ENCODE results near the gene EFNA5.

EFNA5 gene

GRCh38 chr5:107639990-107640389 lies 30.7 kb downstream of the EFNA5 start:
- no peak for DNase-seq (ENCODE audit: low read depth)

GRCh38 chr5:107636555-107636954 lies 34.2 kb downstream of the EFNA5 start:
- no peak for DNase-seq (ENCODE audit: low read depth)

DNA sequence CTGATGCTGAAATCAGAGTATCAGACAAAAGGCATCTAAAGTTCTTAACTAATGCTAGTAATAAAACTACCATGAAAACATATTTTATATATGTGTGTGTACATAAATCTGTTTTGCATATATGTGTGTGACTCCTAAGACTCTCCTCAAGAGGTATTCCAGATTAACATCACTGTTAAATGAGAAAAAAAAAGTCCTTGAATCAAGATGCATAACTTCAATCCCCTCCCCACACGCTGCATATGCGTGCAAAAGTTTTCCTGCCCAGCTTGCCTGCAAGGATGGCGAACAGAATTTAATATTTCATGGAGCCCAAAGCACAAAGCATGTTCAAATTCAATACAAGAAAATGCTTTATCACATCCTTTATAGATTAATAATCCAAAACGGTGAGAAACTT lies 34.7 kb downstream of the EFNA5 start:
- DNase-seq (ENCODE audit: low read depth): no peak

DNA sequence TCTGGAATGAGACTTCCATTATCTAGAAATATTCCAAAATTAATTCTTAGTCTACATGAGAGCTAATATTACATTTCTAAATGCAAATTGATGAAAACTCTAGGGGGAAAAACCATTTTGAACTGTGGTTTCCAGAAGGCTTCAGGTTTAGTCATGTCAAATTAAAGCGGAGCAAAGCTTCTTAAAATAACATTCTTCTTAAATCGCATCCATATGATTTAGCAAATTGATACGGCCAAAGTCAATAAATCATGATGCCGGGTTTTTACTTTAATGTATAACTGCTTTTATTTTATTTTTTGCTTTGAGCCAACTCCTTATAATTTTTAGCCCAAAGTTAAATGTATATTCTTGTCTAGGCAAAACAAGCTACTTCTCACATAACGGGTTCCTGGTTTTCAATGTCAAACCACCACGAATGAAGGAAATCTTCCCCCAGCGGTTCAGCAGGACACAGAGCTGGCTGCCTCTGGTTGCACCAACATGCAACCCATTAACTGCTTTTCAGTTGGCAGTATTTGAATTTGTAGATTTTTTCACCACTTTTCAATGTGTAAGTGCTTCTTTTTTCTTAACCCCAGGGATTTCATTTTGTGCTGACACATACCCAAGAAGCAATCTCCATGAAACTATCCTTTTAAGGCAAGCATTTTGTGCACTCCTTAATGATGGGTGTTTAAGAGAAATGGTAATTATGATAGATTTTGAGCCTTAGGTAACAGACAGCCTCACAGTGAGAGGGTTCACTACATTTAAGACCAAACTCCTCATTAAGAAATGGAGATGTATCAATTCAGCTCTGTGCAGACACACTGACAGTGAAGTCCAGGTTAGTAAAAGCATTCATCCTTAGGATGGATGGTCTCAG lies 35.5 kb downstream of the EFNA5 start:
- DNase-seq (ENCODE audit: low read depth): no peak

- DNase-seq (ENCODE audit: low read depth): no peak
Measured at GRCh38 chr5:107633171-107633901, 37.4 kb downstream of the EFNA5 start.

GRCh38 chr5:107631805-107632362 lies 38.9 kb downstream of the EFNA5 start:
- no peak for DNase-seq (ENCODE audit: low read depth)

- DNase-seq (ENCODE audit: low read depth): no peak
Measured at GRCh38 chr5:107630184-107630583, 40.6 kb downstream of the EFNA5 start.

GRCh38 chr5:107624235-107624634 lies 46.5 kb downstream of the EFNA5 start:
- no peak for DNase-seq (ENCODE audit: low read depth)

DNA sequence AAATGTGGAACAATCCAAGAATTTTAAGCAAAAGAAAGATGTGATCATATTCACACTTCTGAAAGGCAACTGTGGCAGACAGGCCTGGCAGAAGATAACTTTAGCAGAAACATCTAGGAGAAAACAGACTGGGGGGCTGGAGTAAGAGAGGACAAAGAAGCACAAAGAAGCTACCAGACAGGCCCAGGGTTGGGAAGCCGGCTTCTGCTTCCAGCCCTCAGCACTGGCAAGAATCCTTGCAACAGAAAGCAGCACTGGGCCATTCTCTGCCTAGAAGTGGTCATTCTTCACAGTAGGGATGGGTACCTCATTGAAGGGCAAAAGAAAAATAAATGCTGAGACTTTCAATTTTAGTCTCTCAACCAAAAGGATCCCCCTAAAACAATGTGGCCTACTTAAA lies 49.6 kb downstream of the EFNA5 start:
- no peak for DNase-seq (ENCODE audit: low read depth)

DNA sequence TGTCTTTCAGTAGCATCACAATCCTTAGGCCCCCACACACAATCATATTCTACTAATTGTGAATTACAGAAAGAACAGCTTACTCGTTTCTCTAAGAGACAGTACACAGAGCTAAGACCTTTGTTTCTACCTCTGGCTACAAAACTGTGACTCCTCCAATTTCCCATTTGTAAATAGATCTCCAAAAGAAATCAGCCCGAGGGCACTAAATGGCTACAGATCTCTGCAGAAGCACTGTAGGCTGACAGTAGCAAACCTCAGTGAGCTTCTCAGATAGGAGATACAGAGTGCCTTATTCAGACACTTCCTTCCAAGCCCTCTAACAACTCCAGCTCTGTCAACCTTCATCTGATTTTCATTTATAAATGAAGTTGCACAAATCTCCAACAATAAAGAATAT lies 51.0 kb downstream of the EFNA5 start:
- no peak for DNase-seq (ENCODE audit: low read depth)

DNA sequence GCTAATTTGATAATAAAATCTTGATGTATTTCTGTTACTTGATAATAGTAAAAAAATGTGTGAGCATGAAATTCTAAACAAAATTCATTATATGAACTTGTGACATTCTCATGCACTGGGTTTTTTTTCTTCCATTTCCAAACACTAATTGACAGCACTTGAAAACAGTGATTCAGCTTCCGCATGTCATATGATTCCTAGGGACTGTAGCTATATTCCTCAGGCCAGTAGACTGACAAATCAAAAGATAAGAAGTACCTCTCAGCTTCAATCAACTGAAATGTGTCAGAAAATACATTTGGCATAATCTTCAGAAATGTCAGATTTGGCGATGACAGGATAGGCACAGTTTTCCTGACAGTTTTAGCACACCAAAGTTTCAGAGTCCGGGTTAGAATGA lies 52.5 kb downstream of the EFNA5 start:
- DNase-seq (ENCODE audit: low read depth): no peak

DNA sequence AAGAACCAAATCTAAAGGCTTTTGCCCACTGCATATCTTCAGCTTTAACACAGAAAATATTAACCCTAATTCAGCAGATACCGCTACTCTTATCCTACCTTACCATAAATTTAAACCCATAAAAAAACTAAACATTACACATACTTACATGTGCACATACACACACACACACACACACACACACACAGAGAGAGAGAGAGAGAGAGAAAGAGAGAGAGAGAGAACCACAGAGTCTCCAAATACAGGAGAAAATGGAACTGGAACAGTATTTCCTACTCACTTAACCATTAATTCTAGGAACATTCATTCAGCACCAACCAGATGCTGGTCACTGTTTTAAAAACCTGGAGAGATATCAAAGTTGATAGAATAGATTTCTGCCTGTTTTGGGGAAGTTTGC lies 53.7 kb downstream of the EFNA5 start:
- DNase-seq (ENCODE audit: low read depth): no peak

- no peak for DNase-seq (ENCODE audit: low read depth)
Measured at GRCh38 chr5:107616213-107616612, 54.5 kb downstream of the EFNA5 start.

- no peak for DNase-seq (ENCODE audit: low read depth)
Measured at GRCh38 chr5:107615299-107615817, 55.4 kb downstream of the EFNA5 start.

GRCh38 chr5:107612541-107612940 lies 58.2 kb downstream of the EFNA5 start:
- DNase-seq (ENCODE audit: low read depth): no peak

- no peak for DNase-seq (ENCODE audit: low read depth)
Measured at GRCh38 chr5:107610798-107611197, 59.9 kb downstream of the EFNA5 start.

DNA sequence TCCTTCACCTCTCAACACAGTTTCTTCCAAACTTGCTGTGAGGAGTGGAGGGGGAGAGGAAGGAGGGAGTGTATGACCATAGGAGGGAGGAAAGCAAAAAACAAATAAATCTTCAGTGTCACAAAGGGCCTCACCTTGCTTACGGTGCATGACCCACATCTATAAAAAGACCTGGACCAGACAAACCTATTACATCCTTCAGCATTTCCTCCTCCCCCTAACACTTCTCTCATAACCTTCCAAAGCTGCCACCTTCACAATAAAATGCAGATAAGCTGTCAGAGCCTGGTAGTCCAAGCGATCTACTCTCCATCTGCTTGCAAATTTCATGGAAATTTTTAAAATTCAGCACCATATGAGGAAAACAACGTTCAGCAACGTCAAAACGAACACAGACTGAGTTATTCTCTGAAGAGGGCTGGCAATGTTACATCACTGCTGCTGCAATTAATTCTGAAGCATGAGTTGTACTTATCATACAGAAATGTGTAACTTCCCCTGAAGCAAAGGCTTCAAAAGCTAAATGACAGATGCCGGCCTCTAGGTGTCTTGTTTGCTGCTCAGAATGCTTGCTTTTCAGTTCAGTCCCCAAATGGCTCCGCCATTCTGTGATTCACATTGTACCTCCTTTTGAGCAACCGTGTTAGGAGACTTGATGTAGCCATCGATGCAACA lies 62.9 kb downstream of the EFNA5 start:
- DNase-seq (ENCODE audit: low read depth): no peak

DNA sequence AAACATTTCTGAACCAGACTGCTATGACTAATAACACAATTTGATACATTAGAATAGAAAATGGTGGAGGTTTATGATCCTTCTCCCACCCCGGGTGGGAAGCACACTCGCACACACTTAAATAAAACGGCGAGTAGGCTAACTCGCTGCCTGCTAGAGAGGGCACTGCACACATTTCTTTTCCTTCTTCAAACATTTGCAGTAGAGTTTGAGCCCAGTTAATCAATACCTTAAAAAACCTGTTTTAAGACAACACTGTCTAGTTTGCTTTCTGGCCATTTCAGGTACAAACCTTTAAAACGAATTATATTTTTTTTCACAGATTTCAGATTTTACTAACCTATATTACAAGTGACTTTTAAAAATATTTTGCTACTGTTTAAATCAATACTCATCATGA lies 63.5 kb downstream of the EFNA5 start:
- DNase-seq (ENCODE audit: low read depth): no peak

- DNase-seq (ENCODE audit: low read depth): no peak
Measured at GRCh38 chr5:107605596-107606125, 65.1 kb downstream of the EFNA5 start.

DNA sequence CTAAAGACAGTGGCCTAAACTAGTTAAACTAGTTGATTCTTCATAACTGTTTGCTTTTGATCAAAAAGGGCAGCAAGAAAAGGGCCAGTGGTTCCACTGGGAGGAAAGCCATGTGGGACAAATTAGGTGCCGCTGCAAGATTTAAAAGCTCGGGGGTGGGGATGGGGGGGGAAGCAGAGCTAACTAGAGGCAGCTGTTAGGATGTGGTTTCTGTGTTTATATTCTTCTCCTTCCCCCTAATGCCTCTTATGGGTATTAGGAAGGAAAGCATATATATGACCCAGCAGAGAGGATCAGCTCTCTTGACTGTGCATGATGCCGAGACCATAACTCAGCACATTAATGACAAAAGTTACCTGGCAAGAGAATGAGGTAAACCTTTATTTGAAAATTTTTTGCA lies 65.7 kb downstream of the EFNA5 start:
- no peak for DNase-seq (ENCODE audit: low read depth)

GRCh38 chr5:107604146-107604910 lies 66.4 kb downstream of the EFNA5 start:
- DNase-seq (ENCODE audit: low read depth): no peak
